ENCODE results near the gene KTN1.

The KTN1 gene

GRCh38 chr14:55604900-55605418, 25.0 kb downstream of the KTN1 start:
- TF ChIP-seq, protein P1, sequence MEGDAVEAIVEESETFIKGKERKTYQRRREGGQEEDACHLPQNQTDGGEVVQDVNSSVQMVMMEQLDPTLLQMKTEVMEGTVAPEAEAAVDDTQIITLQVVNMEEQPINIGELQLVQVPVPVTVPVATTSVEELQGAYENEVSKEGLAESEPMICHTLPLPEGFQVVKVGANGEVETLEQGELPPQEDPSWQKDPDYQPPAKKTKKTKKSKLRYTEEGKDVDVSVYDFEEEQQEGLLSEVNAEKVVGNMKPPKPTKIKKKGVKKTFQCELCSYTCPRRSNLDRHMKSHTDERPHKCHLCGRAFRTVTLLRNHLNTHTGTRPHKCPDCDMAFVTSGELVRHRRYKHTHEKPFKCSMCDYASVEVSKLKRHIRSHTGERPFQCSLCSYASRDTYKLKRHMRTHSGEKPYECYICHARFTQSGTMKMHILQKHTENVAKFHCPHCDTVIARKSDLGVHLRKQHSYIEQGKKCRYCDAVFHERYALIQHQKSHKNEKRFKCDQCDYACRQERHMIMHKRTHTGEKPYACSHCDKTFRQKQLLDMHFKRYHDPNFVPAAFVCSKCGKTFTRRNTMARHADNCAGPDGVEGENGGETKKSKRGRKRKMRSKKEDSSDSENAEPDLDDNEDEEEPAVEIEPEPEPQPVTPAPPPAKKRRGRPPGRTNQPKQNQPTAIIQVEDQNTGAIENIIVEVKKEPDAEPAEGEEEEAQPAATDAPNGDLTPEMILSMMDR (IDR thresholded peaks at IDR 0.05; ENCODE audit: control insufficient read depth, insufficient read depth, low read depth, low read length, missing control alignments) = no peak
- no peak for DNase-seq (ENCODE audit: low read depth)
- H3K4me3 ChIP-seq (ENCODE audit: control insufficient read depth, low read depth, low read length) = no peak overlapping the region

DNA sequence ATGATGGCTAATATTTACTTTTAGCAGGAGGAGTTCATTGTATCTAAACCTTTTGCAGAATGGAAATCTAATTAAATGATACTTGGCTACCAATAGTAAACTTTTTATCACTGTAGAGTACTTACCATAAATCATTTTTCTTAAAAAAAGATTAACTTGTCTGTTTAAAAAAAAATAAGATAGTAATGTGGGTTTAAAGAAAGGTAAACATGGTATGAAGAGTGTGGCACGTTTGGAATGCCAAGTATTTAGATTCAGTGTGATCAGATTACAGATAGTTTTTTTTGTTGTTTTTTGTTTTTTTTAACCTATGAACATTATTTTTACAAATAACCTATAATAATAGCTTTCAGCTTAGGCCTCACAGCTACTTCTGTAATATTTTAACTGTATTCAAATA, 25.8 kb downstream of the KTN1 start:
- DNase-seq (ENCODE audit: low read depth) = no peak
- TF ChIP-seq, protein P1 (IDR thresholded peaks at IDR 0.05; ENCODE audit: control insufficient read depth, insufficient read depth, low read depth, low read length, missing control alignments) = no peak
- H3K4me3 ChIP-seq (ENCODE audit: control insufficient read depth, low read depth, low read length) = no peak overlapping the region

- TF ChIP-seq, protein P1 (IDR thresholded peaks at IDR 0.05; ENCODE audit: control insufficient read depth, insufficient read depth, low read depth, low read length, missing control alignments) = no peak
- no peak for DNase-seq (ENCODE audit: low read depth)
- no peak overlapping the region for H3K4me3 ChIP-seq (ENCODE audit: control insufficient read depth, low read depth, low read length)
Observed at GRCh38 chr14:55607386-55607785, 27.4 kb downstream of the KTN1 start.

DNA sequence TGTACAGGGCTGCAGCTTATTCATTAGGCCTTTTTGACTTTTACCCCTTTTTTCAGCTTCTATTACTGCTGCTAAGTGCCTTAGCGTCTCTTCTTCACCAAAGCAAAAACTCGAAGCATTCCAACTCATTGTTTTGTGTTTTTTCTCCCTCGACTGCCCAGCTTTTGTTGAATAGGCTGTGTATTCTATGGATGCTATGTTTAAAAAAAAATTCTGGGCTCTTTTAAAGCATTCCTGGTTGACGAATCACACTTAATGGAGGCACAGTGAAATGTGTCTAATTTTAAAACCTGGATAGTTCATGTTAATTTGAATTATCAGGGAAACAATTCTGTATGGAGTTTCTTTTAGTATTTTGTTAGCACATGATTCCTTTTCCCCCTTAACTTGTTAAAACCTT, 29.7 kb downstream of the KTN1 start:
- H3K4me3 ChIP-seq (ENCODE audit: control insufficient read depth, low read depth, low read length) = no peak overlapping the region
- no peak for DNase-seq (ENCODE audit: low read depth)

DNA sequence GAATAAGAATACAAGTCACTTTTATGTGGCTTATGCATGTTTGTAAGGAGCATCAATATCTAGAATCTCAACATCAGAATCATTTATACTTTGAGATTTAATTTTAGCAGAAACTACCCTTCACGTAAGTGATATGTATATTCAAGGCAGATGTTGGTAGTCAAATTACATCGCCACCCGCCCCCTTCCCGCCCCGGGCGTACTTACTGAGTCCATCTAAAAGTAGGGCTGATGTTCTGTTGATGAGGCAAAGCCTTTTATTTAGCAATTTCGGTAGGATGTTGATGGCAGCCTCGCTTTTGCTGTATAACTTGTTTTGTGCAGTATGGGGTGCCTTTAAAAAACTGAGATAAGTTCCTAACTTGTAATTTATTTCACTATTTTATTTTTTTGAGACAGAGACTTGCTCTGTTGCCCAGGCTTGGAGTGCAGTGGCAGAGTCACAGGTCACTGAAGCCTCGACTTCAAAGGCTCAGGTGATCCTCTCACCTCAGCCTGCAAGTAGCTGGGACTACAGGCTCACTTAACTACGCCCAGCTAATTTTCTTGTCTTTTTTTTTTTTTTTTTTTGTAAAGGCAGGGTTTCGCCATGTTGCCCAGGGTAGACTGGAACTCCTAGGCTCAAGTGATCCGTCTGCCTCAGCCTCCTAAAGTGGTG, 30.8 kb downstream of the KTN1 start:
- TF ChIP-seq, protein P1 (IDR thresholded peaks at IDR 0.05; ENCODE audit: control insufficient read depth, insufficient read depth, low read depth, low read length, missing control alignments) = no peak
- H3K4me3 ChIP-seq (ENCODE audit: control insufficient read depth, low read depth, low read length) = no peak overlapping the region
- no peak for DNase-seq (ENCODE audit: low read depth)

More for the DNA sequence above, 29.7 kb downstream of the KTN1 start:
- TF ChIP-seq, protein P1 (IDR thresholded peaks at IDR 0.05; ENCODE audit: control insufficient read depth, insufficient read depth, low read depth, low read length, missing control alignments) = no peak

GRCh38 chr14:55611859-55612258, 31.9 kb downstream of the KTN1 start:
- no peak overlapping the region for H3K4me3 ChIP-seq (ENCODE audit: control insufficient read depth, low read depth, low read length)
- TF ChIP-seq, protein P1 (IDR thresholded peaks at IDR 0.05; ENCODE audit: control insufficient read depth, insufficient read depth, low read depth, low read length, missing control alignments) = no peak

More at GRCh38 chr14:55611859-55612258, 31.9 kb downstream of the KTN1 start:
- no peak for DNase-seq (ENCODE audit: low read depth)
